ENCODE measurements around the gene CASK.

Gene CASK

GRCh38 chrX:41621222-41621723 lies 302.1 kb downstream of the CASK start:
- no peak for TF ChIP-seq TCF4 (CRISPR knock-in tag; IDR thresholded peaks at IDR 0.05; ENCODE audit: borderline replicate concordance)
- TF ChIP-seq POU6F1 (CRISPR knock-in tag; IDR thresholded peaks at IDR 0.05; ENCODE audit: borderline replicate concordance, low read depth), result no peak
- no peak for TF ChIP-seq ZFP30 (CRISPR knock-in tag; IDR thresholded peaks at IDR 0.05)
- TF ChIP-seq ARNTL (CRISPR knock-in tag; IDR thresholded peaks at IDR 0.05; ENCODE audit: borderline replicate concordance, low read depth), result no peak
- ATAC-seq, result peak; percentile 80

- ATAC-seq, result no peak
Measured at GRCh38 chrX:41619221-41619620, 304.1 kb downstream of the CASK start.

More at GRCh38 chrX:41619221-41619620, 304.1 kb downstream of the CASK start:
- TF ChIP-seq ZC3H10 (CRISPR knock-in tag; IDR thresholded peaks at IDR 0.05), result no peak
- no peak for TF ChIP-seq OSR1 (CRISPR knock-in tag; IDR thresholded peaks at IDR 0.05)
- no peak for TF ChIP-seq CSRNP3 (CRISPR knock-in tag; IDR thresholded peaks at IDR 0.05)
- no peak for TF ChIP-seq POU6F1 (CRISPR knock-in tag; IDR thresholded peaks at IDR 0.05; ENCODE audit: borderline replicate concordance, low read depth)
- no peak for TF ChIP-seq ZNF8 (CRISPR knock-in tag; IDR thresholded peaks at IDR 0.05)
- TF ChIP-seq CREB5 (CRISPR knock-in tag; IDR thresholded peaks at IDR 0.05; ENCODE audit: low read depth), result no peak
- TF ChIP-seq PATZ1 (CRISPR knock-in tag; IDR thresholded peaks at IDR 0.05; ENCODE audit: borderline replicate concordance), result no peak
- no peak for TF ChIP-seq ZFP3 (CRISPR knock-in tag; IDR thresholded peaks at IDR 0.05)
- no peak for TF ChIP-seq TSHZ2 (CRISPR knock-in tag; IDR thresholded peaks at IDR 0.05)
- no peak for TF ChIP-seq PPARA (CRISPR knock-in tag; IDR thresholded peaks at IDR 0.05; ENCODE audit: borderline replicate concordance)
- no peak for TF ChIP-seq TOX (CRISPR knock-in tag; IDR thresholded peaks at IDR 0.05; ENCODE audit: borderline replicate concordance)
- TF ChIP-seq ISL1 (CRISPR knock-in tag; IDR thresholded peaks at IDR 0.05), result no peak

Data from SK-N-SH treated with all-trans-retinoic acid at 6 μM for 48 hours (cell line).